A549 (cell line): ENCODE data around the gene MINAR1. TPM values are rescaled to one million over a fixed set of nuclear protein-coding genes. Genes with fewer than 3 reads are reported as not detected.

Source experiments
- ATAC-seq, 2 experiments: fragments of 200-7000 bp in 1 of 2; fragments of >200 bp in 1 of 2; cut with Nextera tagmentation in 1 of 2; cut with Tn5 transposase in 1 of 2; 3 replicates each; pipeline versions ENCODE4 v1.8.0 to v1.9.1; 2018 to 2020; ENCODE audit warnings: mild to moderate bottlenecking in 1 of 2, moderate library complexity in 1 of 2
- CTCF ChIA-PET: fragments of 300-600 bp; sonication (Branson Sonifier 250); formaldehyde crosslinking; extraction: SDS; loops from one replicate; lab custom pipeline; 2021; ENCODE audit warnings: antibody characterized with exemption, inconsistent platforms; lab: Yijun Ruan, JAX
- POLR2A ChIA-PET: fragments of 350-600 bp; formaldehyde crosslinking; extraction: SDS; loops from one replicate; lab custom pipeline; 2021; ENCODE audit warnings: antibody characterized with exemption, inconsistent platforms; lab: Yijun Ruan, JAX
- DNase-seq, 2 experiments: peaks; one replicate each; pipeline versions ENCODE4 v3.0.0 to v3.0.0-alpha.2; 2011 to 2016; ENCODE audit warnings: low read depth in 1 of 2, low spot score in 1 of 2
- FAIRE-seq: peaks from 2 replicates; lab custom pipeline; 2011; peaks lifted over from hg19 to GRCh38; lab: Jason Lieb, UNC
- H3K27ac ChIP-seq, 2 experiments: fragments of >200 bp; sonication (Bioruptor Twin); formaldehyde crosslinking; 3 replicates each; pipeline ENCODE4 v1.5.1; 2016 to 2017
- H3K4me1 ChIP-seq: fragments of >200 bp; sonication (Bioruptor Twin); formaldehyde crosslinking; 3 replicates; pipeline ENCODE4 v1.6.1; 2016
- H3K4me2 ChIP-seq: fragments of >200 bp; sonication (Bioruptor Twin); formaldehyde crosslinking; 3 replicates; pipeline ENCODE4 v1.6.1; 2016
- H3K4me3 ChIP-seq: fragments of >200 bp; sonication (Bioruptor Twin); formaldehyde crosslinking; 3 replicates; pipeline ENCODE4 v1.5.1; 2016
- H3K9me3 ChIP-seq: fragments of >200 bp; sonication (Bioruptor Twin); formaldehyde crosslinking; 3 replicates; pipeline ENCODE4 v1.6.1; 2016
- ATOH8 ChIP-seq: fragments of 250-450 bp; sonication (Bioruptor Pico); IDR thresholded peaks from 2 replicates; pipeline ENCODE4 v1.5.0; 2020; ENCODE audit warnings: low read depth, mild to moderate bottlenecking, moderate library complexity
- CBX2 ChIP-seq: fragments of 200-600 bp; sonication (generic); IDR thresholded peaks from 2 replicates; pipeline ENCODE4 v1.6.1; 2016; ENCODE audit warnings: low read depth, mild to moderate bottlenecking, borderline replicate concordance
- EHMT2 ChIP-seq: fragments of 200-600 bp; sonication (generic); IDR thresholded peaks from 2 replicates; pipeline ENCODE4 v1.6.1; 2016; ENCODE audit warnings: antibody characterized with exemption, low read depth, mild to moderate bottlenecking, moderate library complexity
- ESRRA ChIP-seq: fragments of 150-350 bp; IDR thresholded peaks from 2 replicates; pipeline ENCODE4 v1.6.1; 2014; ENCODE audit warnings: mild to moderate bottlenecking, low read length, borderline replicate concordance
- HDAC2 ChIP-seq: fragments of 200-600 bp; sonication (generic); IDR thresholded peaks from 2 replicates; pipeline ENCODE4 v1.6.1; 2016
- HEYL ChIP-seq: fragments of 250-450 bp; sonication (Bioruptor Pico); IDR thresholded peaks from 2 replicates; pipeline ENCODE4 v1.8.0; 2021; ENCODE audit warnings: mild to moderate bottlenecking, moderate library complexity
- HOXB13 ChIP-seq: fragments of 250-450 bp; sonication (Bioruptor Pico); IDR thresholded peaks from 2 replicates; pipeline ENCODE4 v1.5.0; 2020; ENCODE audit warnings: low read depth, mild to moderate bottlenecking, moderate library complexity
- JUN ChIP-seq, 2 experiments: fragments of >200 bp; sonication (Bioruptor Twin); formaldehyde crosslinking; IDR thresholded peaks; 2 replicates in 1 of 2; 3 replicates in 1 of 2; pipeline ENCODE4 v1.6.1; 2016 to 2017
- MAX ChIP-seq: IDR thresholded peaks from 2 replicates; pipeline ENCODE4 v1.6.1; 2012
- MYC ChIP-seq: IDR thresholded peaks from 2 replicates; pipeline ENCODE4 v1.6.1; 2012; ENCODE audit warnings: mild to moderate bottlenecking, inconsistent platforms, low read length, improper control_type of control experiment, borderline replicate concordance
- NFE2L2 ChIP-seq: fragments of 150-350 bp; conservative IDR thresholded peaks from 2 replicates; pipeline ENCODE4 v1.6.1; 2014; ENCODE audit warnings: low read length
- PBX3 ChIP-seq: IDR thresholded peaks from 2 replicates; pipeline ENCODE4 v1.6.1; 2012
- RARB ChIP-seq: fragments of 250-450 bp; sonication (Bioruptor Pico); IDR thresholded peaks from 2 replicates; pipeline ENCODE4 v1.8.0; 2021; ENCODE audit warnings: mild to moderate bottlenecking, moderate library complexity
- RFX5 ChIP-seq: fragments of 450-650 bp; IDR thresholded peaks from 2 replicates; pipeline ENCODE4 v1.7.1; 2014; ENCODE audit warnings: antibody characterized with exemption, mild to moderate bottlenecking, moderate library complexity
- SMC3 ChIP-seq: fragments of >200 bp; sonication (Bioruptor Twin); formaldehyde crosslinking; IDR thresholded peaks from 3 replicates; pipeline ENCODE4 v1.6.1; 2018; ENCODE audit warnings: inconsistent platforms
- USF2 ChIP-seq: fragments of 450-650 bp; IDR thresholded peaks from 2 replicates; pipeline ENCODE4 v1.6.1; 2014; ENCODE audit warnings: antibody characterized with exemption
- WGBS: methylation state at CpG from one replicate; pipeline ENCODE4 v1.1.6; 2017; ENCODE audit errors: missing lambda C conversion rate; 5-methylcytosine and 5-hydroxymethylcytosine counted together
- polyA plus RNA-seq, 4 experiments: library from polyadenylated mRNA; depleted of rRNA in 3 of 4; stranded (reverse); fragments of >200 nt; fragmentation: RNase III in 1 of 4; extraction: RNeasy Plus Mini Kit Qiagen cat#74134 plus additional on column Dnase treatment in 1 of 4; gene quantifications; 2 replicates in 3 of 4; 3 replicates in 1 of 4; pipeline ENCODE4 v1.2.3, GENCODE V29; 2011 to 2017

Gene MINAR1
- polyA plus RNA-seq, 2 of the 4 experiments (the other 2 are of a cell fraction), result 0.87 to 0.88 TPM

GRCh38 chr15:79427781-79428598, 4.1 kb upstream of the MINAR1 start:
- TF ChIP-seq ATOH8 (CRISPR knock-in tag) (no peak), NFE2L2 (no peak), HOXB13 (no peak), HDAC2 (no peak), CBX2 (no peak), EHMT2 (no peak), HEYL (CRISPR knock-in tag) (no peak), RFX5 (no peak), USF2 (no peak), RARB (no peak), SMC3 (no peak), JUN (IDR thresholded peaks at IDR 0.05) (no peak), MYC (no peak), MAX (no peak), ESRRA (no peak)
- H3K4me3 ChIP-seq, result no peak overlapping the region
- H3K4me2 ChIP-seq, result no peak overlapping the region
- H3K27ac ChIP-seq, result no peak overlapping the region
- no peaks in the 10 kb centered on the region for H3K9me3 ChIP-seq
- ChIA-PET POLR2A (no interaction called here), CTCF (interaction anchor here (1.6 to 4.7 kb wide), 2 partner anchors 11 to 47 kb away, joined by 5 to 27 read pairs; no protein-coding TSS in a partner anchor)
- FAIRE-seq (no peak), DNase-seq (no peak), ATAC-seq (no peak)
- 40% methylated on average over 5 of the region's 5 CpGs for WGBS
- H3K4me1 ChIP-seq, result no peaks in the 10 kb centered on the region

GRCh38 chr15:79430901-79431635, 1.1 kb upstream of the MINAR1 start:
- POLR2A ChIA-PET, result interaction anchor here (1.0 kb wide), 1 partner anchor 493 kb away, joined by 3 read pairs; no protein-coding TSS in a partner anchor
- CTCF ChIA-PET, result interaction anchor here (0.7 to 4.0 kb wide), 19 partner anchors 9 to 1582 kb away, joined by 3 to 28 read pairs (median 7); no protein-coding TSS in a partner anchor
- no peak for TF ChIP-seq PBX3
- TF ChIP-seq USF2, result peak; percentile 29; the same call in 1 of the 2 replicates
- no peak for DNase-seq
- Histone ChIP-seq H3K27ac (no peak overlapping the region), H3K4me2 (peak overlapping the region; percentile 94), H3K4me1 (no peaks in the 10 kb centered on the region), H3K4me3 (peak overlapping the region; percentile 58), H3K9me3 (no peaks in the 10 kb centered on the region)
- ATAC-seq, result no peak; a peak in 1 of 6 replicates
- 68% methylated on average over 13 of the region's 14 CpGs for WGBS
- FAIRE-seq, result no peak
